Endothelial cell (in vitro differentiated cells): Measurements from ENCODE around the gene C5orf58. TPM values are rescaled to one million over a fixed set of nuclear protein-coding genes. Genes with fewer than 3 reads are reported as not detected.

Experiments used
- DNase-seq: peaks from one replicate; pipeline ENCODE4 v3.0.0; 2021; ENCODE audit warnings: low spot score
- H3K27ac Mint-ChIP-seq: one replicate; pipeline ENCODE4 v1.8.0; 2021; ENCODE audit warnings: mixed read lengths, inconsistent platforms; ENCODE audit not compliant: unreplicated experiment
- H3K27me3 Mint-ChIP-seq: one replicate; pipeline ENCODE4 v1.8.0; 2021; ENCODE audit warnings: mild to moderate bottlenecking, moderate library complexity, mixed read lengths, inconsistent platforms; ENCODE audit not compliant: unreplicated experiment
- H3K36me3 Mint-ChIP-seq: one replicate; pipeline ENCODE4 v1.8.0; 2021; ENCODE audit warnings: mild to moderate bottlenecking, low read depth, mixed read lengths, inconsistent platforms; ENCODE audit not compliant: unreplicated experiment
- H3K4me1 Mint-ChIP-seq: one replicate; pipeline ENCODE4 v1.8.0; 2021; ENCODE audit warnings: mild to moderate bottlenecking, mixed read lengths, inconsistent platforms; ENCODE audit not compliant: unreplicated experiment
- H3K4me3 Mint-ChIP-seq: one replicate; pipeline ENCODE4 v1.8.0; 2021; ENCODE audit warnings: mild to moderate bottlenecking, mixed read lengths, inconsistent platforms; ENCODE audit not compliant: unreplicated experiment
- H3K9me3 Mint-ChIP-seq: one replicate; pipeline ENCODE4 v1.8.0; 2021; ENCODE audit warnings: mixed read lengths, inconsistent platforms; ENCODE audit not compliant: unreplicated experiment
- CTCF ChIP-seq: fragments of 200-600 bp; sonication (generic); IDR thresholded peaks from one replicate; pipeline ENCODE4 v1.5.0; 2021; ENCODE audit warnings: antibody characterized with exemption; ENCODE audit not compliant: unreplicated experiment
- total RNA-seq: library from RNA; stranded (reverse); fragmentation: NEBNext Ultra II Directional; extraction: Animal tissue kit (Norgen Biotek cat#: 25700); gene quantifications from one replicate; pipeline ENCODE4 v1.2.1, GENCODE V29; 2021; ENCODE audit not compliant: unreplicated experiment

The C5orf58 gene
- total RNA-seq, 1 donor from 2014 or later = 0.28 TPM

GRCh38 chr5:170190436-170191134 lies 42.2 kb upstream of the C5orf58 start:
- H3K27ac Mint-ChIP-seq = no peak overlapping the region
- peaks cover 6% of the 10 kb centered on the region for H3K27me3 Mint-ChIP-seq
- no peaks in the 10 kb centered on the region for H3K36me3 Mint-ChIP-seq
- H3K9me3 Mint-ChIP-seq = no peaks in the 10 kb centered on the region
- TF ChIP-seq CTCF = no peak
- peaks cover 6% of the 10 kb centered on the region for H3K4me1 Mint-ChIP-seq
- no peak for DNase-seq
- H3K4me3 Mint-ChIP-seq = no peak overlapping the region

- no peak for TF ChIP-seq CTCF
- Mint-ChIP-seq H3K9me3 (no peaks in the 10 kb centered on the region), H3K27ac (no peak overlapping the region), H3K36me3 (no peaks in the 10 kb centered on the region), H3K27me3 (peaks cover 6% of the 10 kb centered on the region), H3K4me1 (no peaks in the 10 kb centered on the region), H3K4me3 (no peak overlapping the region)
- no peak for DNase-seq
Measured at GRCh38 chr5:170192829-170193228, 40.0 kb upstream of the C5orf58 start.

GRCh38 chr5:170195961-170196360 lies 36.8 kb upstream of the C5orf58 start:
- no peak for DNase-seq
- Mint-ChIP-seq H3K9me3 (no peaks in the 10 kb centered on the region), H3K36me3 (no peaks in the 10 kb centered on the region), H3K4me3 (no peak overlapping the region), H3K27me3 (peaks cover 3% of the 10 kb centered on the region), H3K27ac (no peak overlapping the region), H3K4me1 (peaks cover 14% of the 10 kb centered on the region)
- TF ChIP-seq CTCF = no peak

- Mint-ChIP-seq H3K27me3 (peaks cover 4% of the 10 kb centered on the region), H3K9me3 (no peaks in the 10 kb centered on the region), H3K4me1 (peaks cover 48% of the 10 kb centered on the region), H3K27ac (peak overlapping the region; percentile 95), H3K36me3 (no peaks in the 10 kb centered on the region), H3K4me3 (no peak overlapping the region)
- no peak for DNase-seq
- no peak for TF ChIP-seq CTCF
Measured at GRCh38 chr5:170200876-170201275, 31.9 kb upstream of the C5orf58 start.

GRCh38 chr5:170201311-170201710 lies 31.5 kb upstream of the C5orf58 start:
- Mint-ChIP-seq H3K27ac (peak overlapping the region; percentile 95), H3K4me1 (peaks cover 53% of the 10 kb centered on the region), H3K9me3 (no peaks in the 10 kb centered on the region), H3K27me3 (peaks cover 4% of the 10 kb centered on the region), H3K4me3 (no peak overlapping the region), H3K36me3 (no peaks in the 10 kb centered on the region)
- TF ChIP-seq CTCF = no peak
- DNase-seq = no peak
